ENCODE data around the gene SRD5A3. TPM values are rescaled to one million over a fixed set of nuclear protein-coding genes. Genes with fewer than 3 reads are reported as not detected.

SRD5A3 gene
- total and polyA plus RNA-seq, 9 of the 15 experiments (the other 6 are each of a cell fraction or from before 2014, with no cell fraction given): 2.5 to 37.0 (median 13.3) TPM

DNA sequence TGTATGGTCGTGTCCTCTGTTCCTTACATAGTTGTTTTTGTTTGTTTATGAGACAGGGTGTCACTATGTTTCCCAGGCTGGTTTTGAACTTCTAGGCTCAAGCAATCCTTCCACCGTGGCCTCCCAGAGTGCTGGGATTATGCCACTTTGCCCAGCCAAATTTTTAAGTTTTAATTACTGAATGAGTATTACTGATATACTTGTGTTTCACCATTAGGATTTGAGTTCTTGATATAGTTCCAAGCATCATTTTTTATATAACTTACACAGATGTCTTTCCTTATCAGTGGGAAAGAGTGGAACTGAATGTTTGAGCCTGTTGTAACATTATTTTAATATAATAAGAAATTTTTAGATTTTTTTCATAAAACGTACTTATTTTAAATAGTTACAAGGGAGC, 70.1 kb downstream of the SRD5A3 start (continued):
- TF ChIP-seq, protein P1, sequence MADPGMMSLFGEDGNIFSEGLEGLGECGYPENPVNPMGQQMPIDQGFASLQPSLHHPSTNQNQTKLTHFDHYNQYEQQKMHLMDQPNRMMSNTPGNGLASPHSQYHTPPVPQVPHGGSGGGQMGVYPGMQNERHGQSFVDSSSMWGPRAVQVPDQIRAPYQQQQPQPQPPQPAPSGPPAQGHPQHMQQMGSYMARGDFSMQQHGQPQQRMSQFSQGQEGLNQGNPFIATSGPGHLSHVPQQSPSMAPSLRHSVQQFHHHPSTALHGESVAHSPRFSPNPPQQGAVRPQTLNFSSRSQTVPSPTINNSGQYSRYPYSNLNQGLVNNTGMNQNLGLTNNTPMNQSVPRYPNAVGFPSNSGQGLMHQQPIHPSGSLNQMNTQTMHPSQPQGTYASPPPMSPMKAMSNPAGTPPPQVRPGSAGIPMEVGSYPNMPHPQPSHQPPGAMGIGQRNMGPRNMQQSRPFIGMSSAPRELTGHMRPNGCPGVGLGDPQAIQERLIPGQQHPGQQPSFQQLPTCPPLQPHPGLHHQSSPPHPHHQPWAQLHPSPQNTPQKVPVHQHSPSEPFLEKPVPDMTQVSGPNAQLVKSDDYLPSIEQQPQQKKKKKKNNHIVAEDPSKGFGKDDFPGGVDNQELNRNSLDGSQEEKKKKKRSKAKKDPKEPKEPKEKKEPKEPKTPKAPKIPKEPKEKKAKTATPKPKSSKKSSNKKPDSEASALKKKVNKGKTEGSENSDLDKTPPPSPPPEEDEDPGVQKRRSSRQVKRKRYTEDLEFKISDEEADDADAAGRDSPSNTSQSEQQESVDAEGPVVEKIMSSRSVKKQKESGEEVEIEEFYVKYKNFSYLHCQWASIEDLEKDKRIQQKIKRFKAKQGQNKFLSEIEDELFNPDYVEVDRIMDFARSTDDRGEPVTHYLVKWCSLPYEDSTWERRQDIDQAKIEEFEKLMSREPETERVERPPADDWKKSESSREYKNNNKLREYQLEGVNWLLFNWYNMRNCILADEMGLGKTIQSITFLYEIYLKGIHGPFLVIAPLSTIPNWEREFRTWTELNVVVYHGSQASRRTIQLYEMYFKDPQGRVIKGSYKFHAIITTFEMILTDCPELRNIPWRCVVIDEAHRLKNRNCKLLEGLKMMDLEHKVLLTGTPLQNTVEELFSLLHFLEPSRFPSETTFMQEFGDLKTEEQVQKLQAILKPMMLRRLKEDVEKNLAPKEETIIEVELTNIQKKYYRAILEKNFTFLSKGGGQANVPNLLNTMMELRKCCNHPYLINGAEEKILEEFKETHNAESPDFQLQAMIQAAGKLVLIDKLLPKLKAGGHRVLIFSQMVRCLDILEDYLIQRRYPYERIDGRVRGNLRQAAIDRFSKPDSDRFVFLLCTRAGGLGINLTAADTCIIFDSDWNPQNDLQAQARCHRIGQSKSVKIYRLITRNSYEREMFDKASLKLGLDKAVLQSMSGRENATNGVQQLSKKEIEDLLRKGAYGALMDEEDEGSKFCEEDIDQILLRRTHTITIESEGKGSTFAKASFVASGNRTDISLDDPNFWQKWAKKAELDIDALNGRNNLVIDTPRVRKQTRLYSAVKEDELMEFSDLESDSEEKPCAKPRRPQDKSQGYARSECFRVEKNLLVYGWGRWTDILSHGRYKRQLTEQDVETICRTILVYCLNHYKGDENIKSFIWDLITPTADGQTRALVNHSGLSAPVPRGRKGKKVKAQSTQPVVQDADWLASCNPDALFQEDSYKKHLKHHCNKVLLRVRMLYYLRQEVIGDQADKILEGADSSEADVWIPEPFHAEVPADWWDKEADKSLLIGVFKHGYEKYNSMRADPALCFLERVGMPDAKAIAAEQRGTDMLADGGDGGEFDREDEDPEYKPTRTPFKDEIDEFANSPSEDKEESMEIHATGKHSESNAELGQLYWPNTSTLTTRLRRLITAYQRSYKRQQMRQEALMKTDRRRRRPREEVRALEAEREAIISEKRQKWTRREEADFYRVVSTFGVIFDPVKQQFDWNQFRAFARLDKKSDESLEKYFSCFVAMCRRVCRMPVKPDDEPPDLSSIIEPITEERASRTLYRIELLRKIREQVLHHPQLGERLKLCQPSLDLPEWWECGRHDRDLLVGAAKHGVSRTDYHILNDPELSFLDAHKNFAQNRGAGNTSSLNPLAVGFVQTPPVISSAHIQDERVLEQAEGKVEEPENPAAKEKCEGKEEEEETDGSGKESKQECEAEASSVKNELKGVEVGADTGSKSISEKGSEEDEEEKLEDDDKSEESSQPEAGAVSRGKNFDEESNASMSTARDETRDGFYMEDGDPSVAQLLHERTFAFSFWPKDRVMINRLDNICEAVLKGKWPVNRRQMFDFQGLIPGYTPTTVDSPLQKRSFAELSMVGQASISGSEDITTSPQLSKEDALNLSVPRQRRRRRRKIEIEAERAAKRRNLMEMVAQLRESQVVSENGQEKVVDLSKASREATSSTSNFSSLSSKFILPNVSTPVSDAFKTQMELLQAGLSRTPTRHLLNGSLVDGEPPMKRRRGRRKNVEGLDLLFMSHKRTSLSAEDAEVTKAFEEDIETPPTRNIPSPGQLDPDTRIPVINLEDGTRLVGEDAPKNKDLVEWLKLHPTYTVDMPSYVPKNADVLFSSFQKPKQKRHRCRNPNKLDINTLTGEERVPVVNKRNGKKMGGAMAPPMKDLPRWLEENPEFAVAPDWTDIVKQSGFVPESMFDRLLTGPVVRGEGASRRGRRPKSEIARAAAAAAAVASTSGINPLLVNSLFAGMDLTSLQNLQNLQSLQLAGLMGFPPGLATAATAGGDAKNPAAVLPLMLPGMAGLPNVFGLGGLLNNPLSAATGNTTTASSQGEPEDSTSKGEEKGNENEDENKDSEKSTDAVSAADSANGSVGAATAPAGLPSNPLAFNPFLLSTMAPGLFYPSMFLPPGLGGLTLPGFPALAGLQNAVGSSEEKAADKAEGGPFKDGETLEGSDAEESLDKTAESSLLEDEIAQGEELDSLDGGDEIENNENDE (IDR thresholded peaks at IDR 0.05; ENCODE audit: low read depth, low read length): no peak
- TF ChIP-seq ELF4 (CRISPR knock-in tag; IDR thresholded peaks at IDR 0.05) (no peak), ZNF589 (CRISPR knock-in tag; IDR thresholded peaks at IDR 0.05; ENCODE audit: low read depth) (no peak), ETV1 (tag; conservative IDR thresholded peaks at IDR 0.05; ENCODE audit: low read depth) (no peak), ZNF431 (CRISPR knock-in tag; IDR thresholded peaks at IDR 0.05) (no peak), ZNF668 (CRISPR knock-in tag; IDR thresholded peaks at IDR 0.05) (no peak), HOXB6 (CRISPR knock-in tag; IDR thresholded peaks at IDR 0.05; ENCODE audit: borderline replicate concordance) (no peak), ZNF143 (CRISPR knock-in tag; IDR thresholded peaks at IDR 0.05) (no peak), NCOA4 (IDR thresholded peaks at IDR 0.05; ENCODE audit: partially characterized antibody) (no peak), MTA1 (IDR thresholded peaks at IDR 0.05; ENCODE audit: borderline replicate concordance) (no peak), BMI1 (IDR thresholded peaks at IDR 0.05; ENCODE audit: low read length) (no peak), HMG20A (CRISPR knock-in tag; conservative IDR thresholded peaks at IDR 0.05) (no peak)
- TF ChIP-seq, protein P2, sequence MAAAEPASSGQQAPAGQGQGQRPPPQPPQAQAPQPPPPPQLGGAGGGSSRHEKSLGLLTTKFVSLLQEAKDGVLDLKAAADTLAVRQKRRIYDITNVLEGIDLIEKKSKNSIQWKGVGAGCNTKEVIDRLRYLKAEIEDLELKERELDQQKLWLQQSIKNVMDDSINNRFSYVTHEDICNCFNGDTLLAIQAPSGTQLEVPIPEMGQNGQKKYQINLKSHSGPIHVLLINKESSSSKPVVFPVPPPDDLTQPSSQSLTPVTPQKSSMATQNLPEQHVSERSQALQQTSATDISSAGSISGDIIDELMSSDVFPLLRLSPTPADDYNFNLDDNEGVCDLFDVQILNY (CRISPR knock-in tag; IDR thresholded peaks at IDR 0.05): no peak
- TF ChIP-seq, protein P3, sequence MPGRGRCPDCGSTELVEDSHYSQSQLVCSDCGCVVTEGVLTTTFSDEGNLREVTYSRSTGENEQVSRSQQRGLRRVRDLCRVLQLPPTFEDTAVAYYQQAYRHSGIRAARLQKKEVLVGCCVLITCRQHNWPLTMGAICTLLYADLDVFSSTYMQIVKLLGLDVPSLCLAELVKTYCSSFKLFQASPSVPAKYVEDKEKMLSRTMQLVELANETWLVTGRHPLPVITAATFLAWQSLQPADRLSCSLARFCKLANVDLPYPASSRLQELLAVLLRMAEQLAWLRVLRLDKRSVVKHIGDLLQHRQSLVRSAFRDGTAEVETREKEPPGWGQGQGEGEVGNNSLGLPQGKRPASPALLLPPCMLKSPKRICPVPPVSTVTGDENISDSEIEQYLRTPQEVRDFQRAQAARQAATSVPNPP (IDR thresholded peaks at IDR 0.05; ENCODE audit: borderline replicate concordance, insufficient read depth, insufficient read length): no peak
- TF ChIP-seq, protein P4, sequence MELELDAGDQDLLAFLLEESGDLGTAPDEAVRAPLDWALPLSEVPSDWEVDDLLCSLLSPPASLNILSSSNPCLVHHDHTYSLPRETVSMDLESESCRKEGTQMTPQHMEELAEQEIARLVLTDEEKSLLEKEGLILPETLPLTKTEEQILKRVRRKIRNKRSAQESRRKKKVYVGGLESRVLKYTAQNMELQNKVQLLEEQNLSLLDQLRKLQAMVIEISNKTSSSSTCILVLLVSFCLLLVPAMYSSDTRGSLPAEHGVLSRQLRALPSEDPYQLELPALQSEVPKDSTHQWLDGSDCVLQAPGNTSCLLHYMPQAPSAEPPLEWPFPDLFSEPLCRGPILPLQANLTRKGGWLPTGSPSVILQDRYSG (tag; conservative IDR thresholded peaks at IDR 0.05; ENCODE audit: low read depth): no peak
